Peyer's patch (tissue), 4 donors: Measurements from ENCODE around the gene SFTPB. TPM values are rescaled to one million over a fixed set of nuclear protein-coding genes. Genes with fewer than 3 reads are reported as not detected.

ENCODE experiments used
- DNase-seq, 3 donors: peaks; one replicate each; pipeline ENCODE4 v3.0.0-alpha.2; 2017 to 2019
- H3K27ac ChIP-seq, 4 donors: fragments of 200-600 bp; sonication (generic); one replicate each; pipeline ENCODE4 v1.5.1; 2016 to 2019
- H3K27me3 ChIP-seq, 2 donors: fragments of 200-600 bp; sonication (generic); one replicate each; pipeline ENCODE4 v1.5.1; 2019
- H3K36me3 ChIP-seq, 3 donors: fragments of 200-600 bp; sonication (generic); one replicate each; pipeline ENCODE4 v1.5.1; 2016 to 2019
- H3K4me1 ChIP-seq, 4 donors: fragments of 200-600 bp; sonication (generic); one replicate each; pipeline ENCODE4 v1.5.1; 2016 to 2019
- H3K4me3 ChIP-seq, 4 donors: fragments of 200-600 bp; sonication (generic); 1 replicate in 3 of 4; 2 replicates in 1 of 4; pipeline ENCODE4 v1.5.1; 2016 to 2019; ENCODE audit warnings: mild to moderate bottlenecking in 1 of 4
- H3K9me3 ChIP-seq, 4 donors: fragments of 200-600 bp; sonication (generic); one replicate each; pipeline ENCODE4 v1.5.1; 2016 to 2019; ENCODE audit warnings: mild to moderate bottlenecking in 1 of 4
- CTCF ChIP-seq, 6 experiments: fragments of 450-650 bp in 4 of 6; fragments of 200-600 bp in 2 of 6; sonication (generic) in 1 of 6; IDR thresholded peaks; one replicate each; pipeline ENCODE4 v1.5.1; 2017 to 2019; ENCODE audit warnings: antibody characterized with exemption in 6 of 6, mild to moderate bottlenecking in 3 of 6, moderate library complexity in 1 of 6
- POLR2A ChIP-seq, 2 donors: fragments of 450-650 bp; IDR thresholded peaks; one replicate each; pipeline ENCODE4 v1.5.1; 2017; ENCODE audit warnings: antibody characterized with exemption in 2 of 2, mild to moderate bottlenecking in 2 of 2, moderate library complexity in 2 of 2
- total RNA-seq, 4 donors: library from RNA; depleted of rRNA; stranded (reverse); fragments of >200 nt; gene quantifications; one replicate each; pipeline ENCODE4 v1.1.0, GENCODE V29; 2016

The SFTPB gene
- total RNA-seq, 4 donors from 2014 or later, result 1.7 TPM; not detected in 3

- no peak for DNase-seq
- no peak for TF ChIP-seq CTCF (IDR thresholded peaks at IDR 0.05)
- no peak for TF ChIP-seq POLR2A (IDR thresholded peaks at IDR 0.05)
- Histone ChIP-seq H3K4me3 (no peak overlapping the region), H3K9me3 (no peaks in the 10 kb centered on the region), H3K4me1 (peaks cover 0 to 15% (median 6%) of the 10 kb centered on the region in 4 donors), H3K27me3 (no peaks in the 10 kb centered on the region), H3K27ac (peak overlapping the region in 1 of 4 donors; percentile 40), H3K36me3 (no peaks in the 10 kb centered on the region)
Measured at GRCh38 chr2:85708641-85709040, 40.6 kb upstream of the SFTPB start.

- H3K27me3 ChIP-seq, result no peaks in the 10 kb centered on the region
- peaks cover 0 to 15% (median 6%) of the 10 kb centered on the region in 4 donors for H3K4me1 ChIP-seq
- H3K9me3 ChIP-seq, result no peaks in the 10 kb centered on the region
- H3K27ac ChIP-seq, result peak overlapping the region in 2 of 4 donors; percentile 52 to 84
- TF ChIP-seq CTCF (IDR thresholded peaks at IDR 0.05) (peak; percentile 69 to 87 (median 82)), POLR2A (IDR thresholded peaks at IDR 0.05) (no peak)
- peak in 2 of 3 donors; percentile 60 to 88 for DNase-seq
- no peaks in the 10 kb centered on the region for H3K36me3 ChIP-seq
- no peak overlapping the region for H3K4me3 ChIP-seq
Measured at GRCh38 chr2:85707304-85707703, 39.3 kb upstream of the SFTPB start.

- Histone ChIP-seq H3K27ac (peak overlapping the region in 2 of 4 donors; percentile 71 to 84), H3K27me3 (no peaks in the 10 kb centered on the region), H3K9me3 (no peaks in the 10 kb centered on the region), H3K36me3 (no peaks in the 10 kb centered on the region), H3K4me3 (no peak overlapping the region), H3K4me1 (peaks cover 0 to 15% (median 6%) of the 10 kb centered on the region in 4 donors)
- DNase-seq, result peak in 1 of 3 donors; percentile 57
- TF ChIP-seq CTCF (IDR thresholded peaks at IDR 0.05) (no peak), POLR2A (IDR thresholded peaks at IDR 0.05) (no peak)
Measured at GRCh38 chr2:85706599-85707296, 38.7 kb upstream of the SFTPB start.

- H3K27me3 ChIP-seq, result no peaks in the 10 kb centered on the region
- DNase-seq, result no peak
- peaks cover 0 to 15% (median 6%) of the 10 kb centered on the region in 4 donors for H3K4me1 ChIP-seq
- H3K27ac ChIP-seq, result peak overlapping the region in 2 of 4 donors; percentile 71 to 84
- no peak for TF ChIP-seq CTCF (IDR thresholded peaks at IDR 0.05)
- TF ChIP-seq POLR2A (IDR thresholded peaks at IDR 0.05), result no peak
- no peaks in the 10 kb centered on the region for H3K9me3 ChIP-seq
- no peaks in the 10 kb centered on the region for H3K36me3 ChIP-seq
- H3K4me3 ChIP-seq, result no peak overlapping the region
Measured at GRCh38 chr2:85706063-85706462, 38.1 kb upstream of the SFTPB start.

- Histone ChIP-seq H3K4me3 (no peak overlapping the region), H3K4me1 (peaks cover 0 to 15% (median 6%) of the 10 kb centered on the region in 4 donors), H3K27ac (peak overlapping the region in 3 of 4 donors; percentile 50 to 84 (median 71)), H3K9me3 (no peaks in the 10 kb centered on the region), H3K36me3 (no peaks in the 10 kb centered on the region), H3K27me3 (no peaks in the 10 kb centered on the region)
- TF ChIP-seq CTCF (IDR thresholded peaks at IDR 0.05) (no peak), POLR2A (IDR thresholded peaks at IDR 0.05) (no peak)
- DNase-seq, result peak in 1 of 3 donors; percentile 63
Measured at GRCh38 chr2:85705680-85706039, 37.7 kb upstream of the SFTPB start.
